ENCODE results near the gene GNL3L.

Gene GNL3L

GRCh38 chrX:54494989-54495813 lies 34.8 kb upstream of the GNL3L start:
- Histone ChIP-seq H3K4me2 (ENCODE audit: low read depth, low read length, poor library complexity, severe bottlenecking) (no peak overlapping the region), H3K27me3 (ENCODE audit: low read length) (no peaks in the 10 kb centered on the region), H3K9me2 (replicated peaks; ENCODE audit: insufficient read depth, low read length) (no peaks in the 10 kb centered on the region), H3F3A (ENCODE audit: insufficient read depth) (no peaks in the 10 kb centered on the region), H3K79me2 (ENCODE audit: insufficient read depth, low read length) (no peaks in the 10 kb centered on the region), H3K36me3 (ENCODE audit: low read length) (no peaks in the 10 kb centered on the region), H3K27ac (ENCODE audit: low read depth, low read length) (no peak overlapping the region), H3K4me3 (ENCODE audit: insufficient read depth, low read length, poor library complexity, severe bottlenecking) (no peak overlapping the region), H3K9me3 (ENCODE audit: insufficient read depth, low read length) (no peaks in the 10 kb centered on the region), H2AFZ (ENCODE audit: low read depth, low read length, severe bottlenecking) (no peak overlapping the region), H3K9ac (ENCODE audit: low read length) (no peak overlapping the region), H4K20me1 (ENCODE audit: low read depth, low read length) (no peaks in the 10 kb centered on the region)
- TF ChIP-seq CTCF (IDR thresholded peaks at IDR 0.05; ENCODE audit: insufficient read depth, low read length, poor library complexity, severe bottlenecking), result no peak
- no peak for TF ChIP-seq EZH2phosphoT487 (conservative IDR thresholded peaks at IDR 0.05; ENCODE audit: low read length)

- Histone ChIP-seq H3K27ac (ENCODE audit: low read depth, low read length) (no peak within 1 kb of the TSS), H3K36me3 (ENCODE audit: low read length) (no peaks in the 10 kb centered on the region), H2AFZ (ENCODE audit: low read depth, low read length, severe bottlenecking) (no peak within 1 kb of the TSS), H3K27me3 (ENCODE audit: low read length) (no peaks in the 10 kb centered on the region), H4K20me1 (ENCODE audit: low read depth, low read length) (no peaks in the 10 kb centered on the region), H3F3A (ENCODE audit: insufficient read depth) (no peaks in the 10 kb centered on the region), H3K9me2 (replicated peaks; ENCODE audit: insufficient read depth, low read length) (no peaks in the 10 kb centered on the region), H3K9me3 (ENCODE audit: insufficient read depth, low read length) (no peaks in the 10 kb centered on the region), H3K4me3 (ENCODE audit: insufficient read depth, low read length, poor library complexity, severe bottlenecking) (no peak within 1 kb of the TSS), H3K4me2 (ENCODE audit: low read depth, low read length, poor library complexity, severe bottlenecking) (no peak within 1 kb of the TSS), H3K79me2 (ENCODE audit: insufficient read depth, low read length) (no peaks in the 10 kb centered on the region), H3K9ac (ENCODE audit: low read length) (no peak within 1 kb of the TSS)
- TF ChIP-seq CTCF (IDR thresholded peaks at IDR 0.05; ENCODE audit: insufficient read depth, low read length, poor library complexity, severe bottlenecking), result no peak
- TF ChIP-seq EZH2phosphoT487 (conservative IDR thresholded peaks at IDR 0.05; ENCODE audit: low read length), result no peak
These were observed 34.1 kb upstream of the GNL3L start, which contains the start of gene FGD1 for GRCh38 chrX:54495814-54496516. Gene FGD1 (minus strand): TSS chrX:54496234. CDS start chrX:54495432, 802 bp downstream.

GRCh38 chrX:54496517-54496852 lies 33.5 kb upstream of the GNL3L start:
- H3K4me3 ChIP-seq (ENCODE audit: insufficient read depth, low read length, poor library complexity, severe bottlenecking), result no peak overlapping the region
- H3K4me2 ChIP-seq (ENCODE audit: low read depth, low read length, poor library complexity, severe bottlenecking), result no peak overlapping the region
- H3K36me3 ChIP-seq (ENCODE audit: low read length), result no peaks in the 10 kb centered on the region
- no peaks in the 10 kb centered on the region for H3F3A ChIP-seq (ENCODE audit: insufficient read depth)
- no peaks in the 10 kb centered on the region for H4K20me1 ChIP-seq (ENCODE audit: low read depth, low read length)
- no peaks in the 10 kb centered on the region for H3K9me2 ChIP-seq (replicated peaks; ENCODE audit: insufficient read depth, low read length)
- TF ChIP-seq EZH2phosphoT487 (conservative IDR thresholded peaks at IDR 0.05; ENCODE audit: low read length) (no peak), CTCF (IDR thresholded peaks at IDR 0.05; ENCODE audit: insufficient read depth, low read length, poor library complexity, severe bottlenecking) (no peak)
- H3K27ac ChIP-seq (ENCODE audit: low read depth, low read length), result no peak overlapping the region
- no peaks in the 10 kb centered on the region for H3K79me2 ChIP-seq (ENCODE audit: insufficient read depth, low read length)
- H3K9me3 ChIP-seq (ENCODE audit: insufficient read depth, low read length), result no peaks in the 10 kb centered on the region
- H3K9ac ChIP-seq (ENCODE audit: low read length), result no peak overlapping the region
- no peak overlapping the region for H2AFZ ChIP-seq (ENCODE audit: low read depth, low read length, severe bottlenecking)
- no peaks in the 10 kb centered on the region for H3K27me3 ChIP-seq (ENCODE audit: low read length)
